Left renal pelvis (tissue), 4 donors: ENCODE measurements around the gene DIS3L. TPM values are rescaled to one million over a fixed set of nuclear protein-coding genes. Genes with fewer than 3 reads are reported as not detected.
"Not testable (repeated sequence)": the region's sequence is repeated elsewhere in the genome, so short reads cannot be mapped to it uniquely, and the experiment has no call there.

Source experiments
- DNase-seq, 4 donors: peaks; one replicate each; pipeline ENCODE4 v3.0.0-alpha.2; 2013; ENCODE audit warnings: low read depth in 4 of 4, low spot score in 3 of 4
- polyA plus RNA-seq, 4 donors: library from polyadenylated mRNA; unstranded; fragments of 120-200 nt; gene quantifications; one replicate each; pipeline ENCODE4 v1.2.1, GENCODE V29; 2013; ENCODE audit not compliant: insufficient read length in 4 of 4

DIS3L gene
- polyA plus RNA-seq, 4 donors: 31.6 to 45.6 (median 44.5) TPM

DNA sequence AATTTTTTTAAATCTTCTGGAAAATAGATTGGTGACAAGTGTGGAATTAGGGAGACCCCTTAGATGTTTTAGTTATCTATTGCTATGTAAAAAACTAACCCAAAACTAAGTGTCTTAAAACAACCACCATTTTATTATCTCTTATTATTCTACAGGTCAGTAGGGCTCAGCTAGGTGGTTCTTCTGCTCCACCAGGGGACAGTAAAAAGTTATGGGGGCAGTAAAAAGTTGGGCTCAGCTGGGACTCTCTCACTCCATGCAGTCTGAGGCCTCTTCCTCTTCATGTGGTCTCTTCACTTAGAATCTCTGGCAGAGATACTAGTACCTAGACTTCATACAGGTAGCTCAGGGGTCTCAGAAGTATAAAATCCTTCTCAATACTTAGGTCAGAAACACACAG lies 18.0 kb upstream of the DIS3L start:
- DNase-seq: no peak

DNA sequence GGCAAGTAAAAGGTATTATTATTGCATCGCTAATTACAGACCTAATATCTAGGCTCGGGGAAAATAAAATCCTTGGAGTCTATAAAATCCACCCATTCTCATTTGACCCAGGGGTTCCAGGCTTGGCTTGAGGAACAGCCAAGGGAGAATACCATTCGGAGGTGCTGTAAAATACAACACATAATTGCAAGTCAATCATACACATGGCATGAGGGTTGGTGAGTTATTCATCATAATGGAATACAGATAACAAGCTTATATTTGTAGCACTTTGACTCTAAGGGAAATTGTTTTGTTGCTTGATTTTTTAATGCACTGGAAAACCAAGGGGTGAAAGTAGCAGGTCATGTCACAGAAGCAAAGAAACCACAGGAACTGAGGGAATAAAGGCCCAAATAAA lies 16.8 kb upstream of the DIS3L start:
- DNase-seq: no peak

DNA sequence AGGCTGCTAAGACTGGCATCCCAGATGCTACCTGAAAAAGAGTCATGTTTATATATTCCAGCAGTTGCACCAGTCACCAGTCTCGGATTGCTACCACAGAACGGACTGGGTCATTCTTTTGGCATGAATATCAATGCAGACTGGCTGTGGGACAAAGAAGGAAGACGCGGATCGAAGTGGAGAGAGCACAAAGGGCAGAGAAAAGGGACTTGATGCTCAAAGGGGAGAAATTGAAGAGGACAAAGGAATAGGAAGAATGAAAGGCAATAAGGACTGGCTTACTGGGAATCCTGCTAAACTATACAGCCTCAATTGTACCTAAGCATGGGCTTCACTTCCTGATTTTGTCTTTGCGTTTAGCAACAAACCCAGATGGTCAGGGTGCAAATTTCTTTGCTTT lies 15.3 kb upstream of the DIS3L start:
- DNase-seq: no peak

DNA sequence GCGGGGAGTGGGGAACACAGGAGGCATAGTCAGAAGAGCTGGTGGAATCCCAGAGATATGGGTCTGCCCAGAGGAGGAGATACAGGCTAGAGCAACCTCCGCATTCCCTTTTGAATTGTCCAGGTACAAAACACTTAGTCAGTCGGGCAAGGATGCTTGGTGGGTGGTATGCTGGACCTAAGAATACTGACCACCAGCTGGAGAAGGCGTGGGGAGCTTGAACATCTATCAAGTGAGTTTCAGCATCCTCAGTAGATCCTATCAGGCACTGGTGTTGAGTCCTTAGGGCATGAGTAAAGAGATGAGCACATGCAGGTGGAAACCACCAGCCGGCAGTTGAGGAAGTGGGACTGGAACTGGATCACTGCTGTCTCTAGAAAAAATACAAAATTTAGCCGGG lies 14.7 kb upstream of the DIS3L start:
- DNase-seq: no peak

DNA sequence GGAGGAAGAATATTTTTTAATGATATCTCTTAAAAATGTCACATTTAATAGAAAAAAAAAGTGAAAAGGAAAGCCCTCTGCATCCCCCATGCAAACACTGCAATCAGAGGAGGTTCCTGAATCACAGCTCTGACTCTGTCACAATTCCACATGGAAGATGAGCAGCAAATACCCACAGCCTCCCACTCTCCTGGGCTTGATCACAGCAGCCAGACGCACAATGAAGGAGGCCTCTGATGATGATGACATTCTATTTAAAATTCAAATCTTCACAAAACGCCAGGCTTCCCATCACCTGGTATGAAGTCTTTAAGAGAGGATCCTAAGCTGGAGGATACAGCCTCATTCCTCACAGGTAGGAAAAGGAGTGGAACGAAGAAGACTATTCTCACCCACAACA lies 9.1 kb upstream of the DIS3L start:
- DNase-seq: no peak

DNA sequence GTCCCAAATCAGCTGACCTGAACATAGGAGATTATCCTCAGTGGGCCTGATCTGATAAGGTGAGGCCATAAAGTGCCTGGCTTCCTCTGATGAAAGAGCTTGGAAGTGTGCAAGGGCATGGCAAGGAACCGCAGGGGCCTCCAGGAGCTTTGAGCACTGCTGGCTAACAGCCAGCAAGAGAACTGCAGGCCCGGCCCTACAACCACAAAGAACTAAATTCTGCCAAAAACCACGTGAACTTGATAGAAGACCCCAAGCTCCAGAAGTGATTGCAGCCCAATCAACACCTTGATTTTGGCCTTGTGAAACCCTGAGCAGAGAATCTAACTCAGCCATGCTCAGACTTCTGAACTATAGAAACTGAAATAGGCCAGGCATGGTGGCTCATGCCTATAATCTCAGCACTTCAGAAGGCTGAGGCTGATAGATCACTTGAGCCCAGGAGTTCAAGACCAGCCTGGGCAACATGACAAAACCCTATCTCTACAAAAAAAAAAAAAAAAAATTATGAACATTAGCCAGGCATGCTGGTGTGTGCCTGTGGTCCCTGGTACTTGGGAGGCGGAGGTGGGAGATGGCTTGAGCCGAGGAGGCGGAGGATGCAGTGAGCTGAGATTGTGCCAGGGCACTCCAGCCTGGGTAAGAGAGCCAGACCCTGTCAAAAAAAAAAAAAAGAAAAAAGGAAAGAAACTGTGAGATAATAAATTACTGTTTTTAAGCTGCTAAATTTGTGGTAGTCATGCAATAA lies 7.7 kb upstream of the DIS3L start:
- no peak for DNase-seq

DNA sequence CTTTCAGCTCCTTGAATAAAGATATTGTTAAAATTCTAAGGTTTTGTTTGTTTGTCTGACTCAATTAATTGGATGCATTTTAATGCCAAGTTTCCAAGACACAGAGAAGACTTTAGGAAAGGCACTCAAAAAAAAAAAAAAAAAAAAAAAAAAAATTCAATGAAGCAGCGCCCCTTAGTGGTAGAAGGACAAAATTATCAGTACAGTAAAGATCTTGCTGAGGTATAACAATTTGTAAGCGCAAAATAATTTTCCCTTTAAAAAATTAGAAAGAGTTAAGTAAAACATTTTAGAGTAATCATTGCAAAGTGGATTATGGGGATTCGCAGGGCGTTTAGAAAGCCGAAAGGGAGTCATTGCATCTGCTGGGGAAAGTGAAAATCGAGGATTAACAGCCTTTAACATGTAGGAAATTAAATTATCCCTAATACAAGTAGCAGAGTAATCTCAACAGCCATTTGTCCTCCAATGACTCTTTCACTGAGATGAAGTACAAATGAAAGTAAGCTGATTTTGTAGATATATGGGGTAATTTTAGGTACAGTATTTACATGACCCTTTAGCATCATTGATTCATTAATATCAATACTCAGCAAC lies 5.8 kb upstream of the DIS3L start:
- no peak for DNase-seq

DNA sequence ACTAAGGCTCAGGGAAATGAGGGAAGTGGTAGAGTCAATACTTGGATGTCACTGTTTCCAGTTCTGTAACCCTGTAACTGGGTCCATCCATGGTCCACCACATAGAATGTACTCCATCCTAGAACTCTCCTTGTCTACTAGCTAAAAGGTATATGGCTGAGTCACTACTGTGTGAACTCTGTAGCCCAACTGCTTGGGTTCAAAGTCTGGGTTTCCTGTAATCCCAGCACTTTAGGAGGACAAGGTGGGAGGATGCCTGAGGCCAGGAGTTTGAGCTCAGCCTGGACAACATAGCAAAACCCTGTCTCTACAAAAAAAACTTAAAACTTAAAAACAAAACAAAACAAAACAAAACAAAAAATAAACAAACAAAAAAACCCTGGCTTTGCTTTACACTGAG lies 5.3 kb upstream of the DIS3L start:
- DNase-seq: no peak

DNA sequence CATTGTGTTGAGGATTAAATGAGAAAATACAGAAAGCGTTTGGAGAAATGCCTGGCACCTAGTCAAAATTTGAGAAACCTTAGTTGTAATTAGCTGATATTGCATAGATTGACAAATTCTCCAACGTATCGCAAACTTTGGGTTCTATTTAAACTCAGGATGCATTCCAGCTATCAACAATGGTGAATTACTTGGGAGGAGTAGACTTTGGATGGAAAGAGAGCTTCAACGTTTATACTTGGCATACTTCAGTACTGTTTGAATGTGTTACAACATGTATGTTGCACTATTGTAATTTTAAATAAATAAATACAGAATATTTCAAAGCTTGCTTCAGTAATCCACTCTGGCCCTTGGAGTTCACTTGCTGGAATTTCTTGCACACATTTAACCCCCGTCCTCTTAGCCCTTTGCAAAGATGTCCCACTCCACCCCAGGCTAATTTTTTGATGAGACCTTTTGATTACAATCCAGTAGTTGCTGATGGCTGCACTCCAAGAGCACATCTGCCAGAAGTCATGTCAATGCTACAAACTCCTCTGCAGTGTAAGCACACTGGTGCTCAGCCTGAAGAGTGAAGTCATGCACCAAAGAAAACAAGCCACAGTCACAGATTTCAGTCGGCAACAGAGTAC lies 4.7 kb upstream of the DIS3L start:
- DNase-seq: no peak

DNA sequence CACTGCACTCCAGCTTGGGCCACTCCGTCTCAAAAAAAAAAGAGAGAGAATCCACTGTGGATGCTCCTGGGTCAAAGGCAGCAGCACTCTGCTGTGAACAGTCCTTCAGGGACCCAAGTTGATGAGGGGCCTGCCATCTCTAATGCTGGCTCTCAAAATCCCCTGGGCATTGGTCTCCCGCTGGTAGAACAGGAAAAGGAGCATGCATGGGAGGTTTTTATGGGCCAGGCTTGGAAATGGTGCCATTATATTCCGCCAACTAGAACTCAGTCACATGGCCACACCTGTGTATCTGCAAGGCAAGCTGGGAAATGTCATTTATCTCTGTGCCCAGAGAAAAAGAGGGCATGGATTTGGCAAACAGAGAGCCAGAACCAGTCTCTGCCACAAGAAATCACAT lies 3.4 kb upstream of the DIS3L start:
- DNase-seq: no peak

DNA sequence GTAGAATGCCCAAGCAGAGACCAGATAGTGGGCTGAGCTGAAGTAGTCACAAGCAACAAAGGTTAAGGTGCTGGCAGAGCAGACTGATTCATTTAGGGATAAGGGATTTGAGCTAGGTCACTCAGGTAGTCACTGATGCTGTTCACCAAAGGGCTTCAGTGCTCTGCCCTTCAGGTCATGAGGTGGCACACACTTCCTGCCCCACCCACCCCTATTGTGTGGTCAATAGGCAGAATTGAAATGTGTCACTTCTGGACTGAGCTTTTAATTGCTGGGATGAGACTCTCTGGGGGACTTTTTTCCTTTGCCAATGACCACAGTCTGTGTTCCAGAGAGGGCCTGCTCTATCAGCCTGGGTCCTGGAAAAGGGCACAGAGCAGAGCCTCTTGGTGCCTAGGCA lies 2.9 kb upstream of the DIS3L start:
- no peak for DNase-seq

DNA sequence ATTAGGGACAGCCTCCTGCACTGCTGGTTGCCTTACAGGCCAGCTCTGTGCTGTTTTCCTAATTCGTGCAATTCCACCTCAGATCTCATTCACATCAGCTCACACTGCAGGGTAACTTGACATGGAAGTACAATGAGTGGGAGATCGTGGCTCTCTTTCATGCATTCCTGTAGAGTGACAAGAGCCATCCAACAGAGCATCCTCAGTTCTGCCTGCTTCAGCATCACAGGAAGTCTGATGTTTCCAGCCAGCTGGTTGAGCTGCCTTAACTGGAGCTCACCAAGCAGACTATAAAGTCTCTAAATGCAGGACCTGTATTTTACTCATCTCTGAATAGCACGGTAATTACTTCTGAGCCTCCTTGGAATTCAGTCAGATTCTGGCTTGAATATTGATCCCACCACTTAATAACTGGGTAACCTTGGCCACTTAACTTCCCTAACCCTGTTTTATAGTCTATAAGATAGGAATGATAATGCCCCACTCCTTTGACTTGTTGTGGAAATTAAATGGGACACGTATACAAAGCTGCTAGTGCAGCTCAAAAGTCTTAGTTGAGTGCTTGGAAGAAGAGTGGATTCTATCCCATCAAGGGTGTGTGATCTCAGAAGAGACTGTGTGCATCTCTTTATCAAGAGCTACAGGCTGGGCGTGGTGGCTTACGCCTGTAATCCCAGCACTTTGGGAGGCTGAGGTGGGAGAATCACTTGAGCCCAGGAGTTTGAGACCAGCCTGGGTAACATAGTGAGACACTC lies 1.4 kb upstream of the DIS3L start:
- DNase-seq: no peak

DNA sequence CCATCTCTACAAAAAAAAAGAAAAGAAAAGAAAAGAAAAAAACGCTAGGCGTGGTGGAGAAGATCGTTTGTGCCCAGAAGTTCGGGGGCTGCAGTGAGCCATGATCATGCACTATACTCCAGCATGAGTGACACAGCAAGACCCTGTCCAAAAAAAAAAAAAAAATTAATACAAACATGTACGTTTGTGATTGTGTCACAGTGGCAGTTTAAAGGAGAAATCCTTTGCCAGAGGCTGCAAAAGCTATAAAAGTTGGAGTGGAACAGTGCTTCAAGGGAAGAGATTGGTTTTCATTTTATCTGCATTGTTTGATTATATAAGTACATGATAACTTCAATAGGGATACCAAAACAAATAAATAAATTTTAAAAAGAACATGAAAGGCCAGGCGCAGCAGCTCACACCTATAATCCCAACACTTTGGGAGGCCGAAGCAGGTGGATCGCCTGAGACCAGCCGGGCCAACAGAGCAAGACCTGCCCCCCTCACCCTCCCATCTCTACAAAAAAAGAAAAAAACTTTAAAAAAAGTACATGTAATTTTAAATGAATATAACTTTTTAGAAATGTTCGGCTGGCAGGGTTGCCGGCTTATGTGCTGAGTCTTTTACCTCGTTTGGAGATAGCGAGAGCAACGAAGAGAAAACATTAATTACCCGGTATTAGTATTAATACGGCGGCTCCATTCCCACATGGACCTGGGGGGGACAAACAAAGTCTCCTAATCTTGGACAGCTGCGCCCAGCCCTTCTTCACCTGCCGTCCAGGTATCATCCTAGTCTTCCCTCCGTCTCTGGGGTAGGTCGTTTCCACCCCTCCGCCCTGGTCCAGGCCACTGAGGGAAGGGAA lies 573 bp upstream of the DIS3L start:
- DNase-seq: no peak

DNA sequence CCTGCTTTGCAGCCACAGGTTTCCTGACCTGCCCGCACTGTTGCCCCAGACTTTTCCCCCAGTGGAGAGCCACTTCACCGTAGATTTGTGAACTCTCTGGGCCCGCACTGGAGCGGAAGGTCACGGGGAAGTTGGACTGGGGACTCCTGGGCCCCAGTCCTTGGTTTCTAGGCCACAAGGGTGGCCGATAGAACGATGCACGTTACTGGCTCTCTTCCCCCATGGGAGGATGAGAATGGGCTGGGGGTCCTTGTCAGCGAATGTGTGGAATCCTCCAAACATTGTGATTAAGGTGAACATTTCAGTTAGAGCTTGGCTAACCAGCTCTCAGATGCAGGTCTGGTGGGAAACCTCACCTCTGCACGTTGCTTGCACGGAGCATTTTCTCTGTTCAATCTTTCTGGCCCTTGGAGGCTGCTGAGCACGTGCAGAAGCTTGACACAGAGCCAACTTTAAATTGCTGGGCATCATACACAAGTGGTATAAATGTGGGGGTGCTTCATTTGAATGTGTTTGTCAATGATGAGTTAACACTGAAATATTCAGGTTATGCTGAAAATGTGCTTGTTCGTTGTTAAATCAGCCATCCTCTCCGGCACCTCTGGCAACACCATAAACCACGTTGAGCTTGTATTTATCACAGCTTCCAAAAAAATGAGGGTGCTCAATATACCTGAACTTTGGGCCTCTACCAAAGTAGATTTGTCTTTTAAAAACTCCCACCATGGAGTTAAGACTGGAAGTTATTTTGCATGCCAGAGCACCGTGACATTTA lies 976 bp downstream of the DIS3L start:
- no peak for DNase-seq

DNA sequence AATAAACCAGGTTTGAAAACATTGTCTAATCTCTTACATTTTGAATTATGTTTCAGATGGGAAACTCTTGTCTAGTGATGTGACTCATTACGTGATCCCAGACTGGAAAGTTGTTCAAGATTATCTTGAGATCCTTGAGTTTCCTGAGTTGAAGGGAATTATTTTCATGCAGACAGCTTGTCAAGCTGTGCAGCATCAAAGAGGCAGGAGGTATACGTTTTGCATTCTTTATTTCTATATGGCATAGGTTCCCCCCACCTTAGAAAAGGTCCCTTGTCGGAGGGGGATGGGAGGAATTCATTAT lies 1.5 kb downstream of the DIS3L start:
- DNase-seq: no peak

DNA sequence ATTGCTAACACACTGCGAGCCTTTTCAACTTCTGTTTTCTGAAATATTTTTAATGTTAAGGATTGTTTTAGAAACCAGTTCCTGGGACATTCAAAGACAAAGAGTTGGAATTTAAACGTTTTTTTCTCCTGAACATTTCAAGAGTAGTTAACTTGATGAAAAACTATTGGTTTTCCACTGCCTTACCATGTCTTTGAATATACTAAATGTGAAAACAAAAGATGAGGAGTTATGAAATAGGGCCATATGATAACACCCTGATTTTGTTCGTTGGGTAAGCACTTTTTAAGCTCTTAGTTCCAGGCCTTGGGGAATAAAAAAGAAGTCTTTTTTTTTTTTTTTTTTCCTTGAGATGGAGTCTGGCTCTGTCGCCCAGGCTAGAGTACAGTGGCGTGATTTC lies 2.8 kb downstream of the DIS3L start:
- no peak for DNase-seq

DNA sequence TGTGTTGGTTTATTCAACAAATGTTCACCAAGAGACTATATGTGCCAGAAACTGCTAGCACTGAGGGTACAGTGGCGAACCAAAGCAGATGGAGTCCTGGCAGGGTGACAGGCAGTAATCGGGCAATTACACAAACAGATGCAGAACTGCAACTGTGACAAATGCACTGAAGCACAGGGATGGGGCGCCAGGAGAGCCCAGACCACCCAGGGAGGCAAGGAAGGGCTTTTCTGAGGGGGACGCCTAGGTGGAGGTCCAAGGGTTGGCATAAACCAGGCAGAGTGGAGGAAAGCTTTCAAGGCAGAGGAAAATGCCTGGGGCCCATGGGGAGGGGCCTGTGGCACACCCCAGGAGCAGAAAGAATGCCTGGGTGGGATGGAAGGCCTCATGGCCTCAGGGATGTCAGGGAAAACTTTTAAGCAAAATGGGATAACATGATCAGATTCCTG lies 5.5 kb downstream of the DIS3L start:
- DNase-seq: no peak

DNA sequence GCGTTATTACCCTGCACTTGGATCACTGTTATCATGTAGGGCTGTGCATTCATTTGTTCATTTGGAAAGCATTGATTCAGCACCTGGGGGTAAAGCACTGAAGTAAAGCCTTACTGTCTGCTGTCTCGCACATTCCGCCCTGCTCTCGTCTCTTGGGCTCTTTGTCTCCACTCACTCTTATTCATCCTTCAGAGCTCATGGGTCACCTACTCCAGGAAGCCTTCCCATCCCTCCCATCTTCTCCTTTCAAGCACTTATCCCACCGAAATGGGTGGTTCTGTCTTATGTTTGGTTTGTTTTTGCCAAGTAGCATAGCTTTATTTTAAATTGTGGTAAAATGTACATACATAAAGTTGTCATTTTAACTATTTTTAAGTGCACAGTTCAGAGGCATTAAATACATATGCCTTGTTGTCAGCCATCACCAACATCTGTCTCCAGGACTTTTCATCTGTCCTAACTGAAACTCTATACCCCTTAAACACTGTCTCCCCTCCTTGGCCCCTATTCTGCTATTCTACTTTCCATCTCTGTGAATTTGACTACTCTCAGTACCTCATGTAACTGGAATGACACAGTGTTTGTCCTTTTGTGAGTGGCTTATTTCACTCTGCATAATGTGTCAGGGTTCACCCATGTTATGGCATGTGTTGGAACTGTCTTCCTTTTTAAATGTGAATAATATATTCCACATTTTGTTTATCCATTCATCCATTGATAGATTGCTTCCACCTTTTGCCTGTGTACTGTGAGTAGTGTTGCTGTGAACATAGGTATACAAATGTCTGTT lies 9.3 kb downstream of the DIS3L start:
- DNase-seq: no peak

DNA sequence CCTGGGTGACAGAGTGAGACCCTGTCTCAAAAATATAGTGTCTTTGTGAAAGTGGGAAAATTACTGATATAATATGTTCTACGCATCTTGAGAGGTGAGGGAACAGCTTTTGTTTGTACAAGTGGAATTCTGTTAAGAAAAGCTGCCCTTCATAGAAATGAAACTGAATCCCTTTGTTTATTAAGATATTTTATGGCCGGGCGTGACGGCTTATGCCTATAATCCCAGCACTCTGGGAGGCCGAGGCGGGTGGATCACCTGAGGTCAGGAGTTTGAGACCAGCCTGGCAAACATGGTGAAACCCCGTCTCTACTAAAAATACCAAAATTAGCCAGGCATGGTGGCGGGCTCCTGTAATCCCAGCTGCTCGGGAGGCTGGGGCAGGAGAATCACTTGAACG lies 11.1 kb downstream of the DIS3L start:
- not testable (repeated sequence) for DNase-seq
